Retinal pigment epithelial cell (primary cell): ENCODE data around the gene LIPC.

Source experiments
- DNase-seq: peaks from one replicate; pipeline ENCODE4 v3.0.0-alpha.2; 2010; ENCODE audit warnings: low read depth
- H3K4me3 ChIP-seq: 2 replicates; pipeline ENCODE4 v1.5.1; 2011; ENCODE audit warnings: mild to moderate bottlenecking, low read length, control low read depth, moderate library complexity
- TF ChIP-seq, protein P1 (sequence below): conservative IDR thresholded peaks from 2 replicates; pipeline ENCODE4 v1.5.1; 2011; ENCODE audit warnings: low read depth, low read length, control low read depth, inconsistent platforms

Gene LIPC

DNA sequence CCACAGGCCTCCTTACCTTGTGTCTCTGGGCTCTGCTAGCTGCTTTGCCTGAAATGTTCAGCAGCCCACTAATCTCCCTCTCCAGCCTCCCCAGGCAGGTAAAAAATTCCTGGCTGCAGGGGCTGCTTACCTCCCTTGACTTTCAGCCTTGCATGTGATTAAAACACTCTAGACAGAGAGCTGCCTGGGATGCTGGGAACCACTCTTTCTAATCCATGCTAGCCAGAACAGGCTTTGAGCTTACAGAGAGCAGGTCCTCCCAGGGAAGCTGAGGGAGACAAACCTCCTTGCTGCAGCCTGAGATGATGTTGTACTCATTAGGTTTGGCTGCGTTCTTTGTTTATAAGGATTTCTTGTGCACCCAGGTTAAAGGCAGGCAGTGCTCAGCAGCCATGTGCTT is 33.7 kb upstream of the LIPC start:
- no peak overlapping the region for H3K4me3 ChIP-seq
- DNase-seq = no peak
- TF ChIP-seq, protein P1, sequence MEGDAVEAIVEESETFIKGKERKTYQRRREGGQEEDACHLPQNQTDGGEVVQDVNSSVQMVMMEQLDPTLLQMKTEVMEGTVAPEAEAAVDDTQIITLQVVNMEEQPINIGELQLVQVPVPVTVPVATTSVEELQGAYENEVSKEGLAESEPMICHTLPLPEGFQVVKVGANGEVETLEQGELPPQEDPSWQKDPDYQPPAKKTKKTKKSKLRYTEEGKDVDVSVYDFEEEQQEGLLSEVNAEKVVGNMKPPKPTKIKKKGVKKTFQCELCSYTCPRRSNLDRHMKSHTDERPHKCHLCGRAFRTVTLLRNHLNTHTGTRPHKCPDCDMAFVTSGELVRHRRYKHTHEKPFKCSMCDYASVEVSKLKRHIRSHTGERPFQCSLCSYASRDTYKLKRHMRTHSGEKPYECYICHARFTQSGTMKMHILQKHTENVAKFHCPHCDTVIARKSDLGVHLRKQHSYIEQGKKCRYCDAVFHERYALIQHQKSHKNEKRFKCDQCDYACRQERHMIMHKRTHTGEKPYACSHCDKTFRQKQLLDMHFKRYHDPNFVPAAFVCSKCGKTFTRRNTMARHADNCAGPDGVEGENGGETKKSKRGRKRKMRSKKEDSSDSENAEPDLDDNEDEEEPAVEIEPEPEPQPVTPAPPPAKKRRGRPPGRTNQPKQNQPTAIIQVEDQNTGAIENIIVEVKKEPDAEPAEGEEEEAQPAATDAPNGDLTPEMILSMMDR = no peak

DNA sequence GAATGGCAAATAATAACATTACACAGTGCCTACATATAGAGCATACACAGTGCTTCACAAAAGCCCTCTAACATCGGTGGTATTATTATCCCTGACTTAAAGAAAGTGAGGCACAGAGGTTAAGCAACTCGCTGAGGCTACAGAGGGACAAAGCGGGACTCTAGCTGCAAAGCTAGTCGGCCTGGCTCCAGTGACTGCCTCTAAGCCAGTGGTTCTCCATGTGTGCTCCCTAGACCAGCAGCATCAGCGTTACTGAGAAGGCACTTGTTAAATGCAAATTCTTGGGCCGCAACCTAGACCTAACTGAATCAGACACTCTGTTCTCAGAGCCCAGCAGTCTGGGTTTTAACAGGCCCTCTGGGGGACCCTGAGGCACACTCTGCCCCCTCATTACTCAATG is 33.1 kb upstream of the LIPC start:
- H3K4me3 ChIP-seq = no peak overlapping the region
- DNase-seq = no peak
- TF ChIP-seq, protein P1 = no peak

DNA sequence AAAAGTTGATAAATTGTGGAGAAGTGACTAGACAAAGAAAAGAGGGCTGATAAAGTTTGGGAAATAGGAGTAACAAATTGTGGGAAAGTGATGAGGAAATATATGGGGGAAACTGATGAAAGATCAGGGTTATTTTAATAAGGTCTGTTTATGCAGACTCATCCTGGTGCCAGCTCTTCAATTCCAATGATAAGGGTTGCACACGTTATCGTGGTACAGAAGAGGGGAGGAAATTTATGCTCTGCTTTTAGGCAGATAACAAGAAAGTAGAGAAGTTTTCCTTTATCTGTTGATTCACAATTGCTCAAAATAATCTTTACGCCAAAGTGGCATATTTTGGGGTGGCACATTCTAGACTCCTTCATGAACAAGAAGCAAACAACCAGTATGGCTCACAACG is 32.1 kb upstream of the LIPC start:
- TF ChIP-seq, protein P1 = no peak
- no peak for DNase-seq
- H3K4me3 ChIP-seq = no peak overlapping the region

DNA sequence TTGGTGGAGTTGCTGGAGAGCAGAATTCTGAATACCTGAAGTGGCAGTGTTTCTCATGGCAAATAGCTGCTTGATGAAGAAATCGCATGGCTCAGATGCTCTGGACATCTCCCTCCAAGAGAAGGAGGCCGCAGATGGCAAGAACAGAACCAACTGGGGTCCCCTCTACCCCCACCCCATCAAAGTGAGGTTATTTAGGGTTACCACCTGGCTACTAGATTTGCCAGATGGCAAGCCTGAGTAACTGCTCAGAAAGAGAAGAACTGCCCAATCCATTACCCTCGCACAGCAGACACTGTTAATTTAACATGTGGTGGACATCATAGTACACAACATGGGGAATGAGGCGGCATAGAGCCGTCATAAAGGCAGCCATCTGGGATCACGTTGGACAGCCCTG is 30.5 kb upstream of the LIPC start:
- DNase-seq = no peak
- TF ChIP-seq, protein P1 = no peak
- no peak overlapping the region for H3K4me3 ChIP-seq

DNA sequence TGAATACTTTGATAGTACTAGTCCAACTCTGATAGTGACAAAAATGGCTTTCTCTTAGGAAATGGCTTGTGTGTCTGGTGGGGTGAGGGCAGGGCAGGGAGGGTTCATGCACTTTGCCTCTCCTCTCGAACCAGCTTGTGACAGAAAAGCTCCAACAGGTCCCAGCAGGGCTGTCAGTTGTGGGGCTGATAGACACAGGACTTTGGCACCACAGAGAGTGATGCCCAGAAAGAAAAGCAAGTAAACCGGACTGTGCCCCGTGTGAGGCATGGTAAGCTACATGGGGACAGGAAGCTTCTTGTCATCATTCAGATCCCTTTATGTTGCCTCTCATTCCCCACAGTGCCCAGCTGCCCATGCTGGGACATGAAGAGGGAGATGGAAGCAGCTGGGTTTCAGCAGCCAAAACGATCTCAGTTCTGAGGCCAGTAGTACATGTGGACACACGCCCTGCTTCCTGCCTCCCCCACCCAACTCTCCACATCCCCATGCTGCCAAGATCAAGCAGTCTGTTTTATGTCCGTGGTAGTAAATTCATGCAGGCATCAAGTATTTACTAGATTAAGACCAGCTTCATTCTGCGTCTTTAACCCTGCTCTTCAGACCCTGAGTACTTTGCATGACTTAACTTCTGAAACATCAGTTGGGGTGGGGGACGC is 29.7 kb upstream of the LIPC start:
- H3K4me3 ChIP-seq = no peak overlapping the region
- TF ChIP-seq, protein P1 = no peak
- DNase-seq = no peak

DNA sequence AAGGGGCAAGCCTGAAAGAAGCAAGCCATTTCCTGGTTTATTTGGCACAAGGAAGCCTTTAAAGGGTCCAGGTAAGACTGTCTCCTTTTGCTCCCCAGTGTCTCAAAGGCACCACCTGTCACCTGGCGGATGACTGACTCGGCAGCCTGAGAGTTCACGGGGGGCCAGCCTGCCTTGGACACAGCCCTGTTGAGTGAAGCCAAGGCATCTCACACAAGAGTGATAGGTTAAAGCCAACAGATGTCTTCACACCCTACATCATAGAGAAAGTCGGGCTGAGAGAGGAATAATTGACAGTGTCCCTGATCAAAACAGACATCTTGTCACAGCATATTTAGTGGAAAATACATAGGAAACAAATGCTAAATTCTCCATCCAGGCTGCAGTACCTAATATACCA is 28.2 kb upstream of the LIPC start:
- no peak overlapping the region for H3K4me3 ChIP-seq
- TF ChIP-seq, protein P1 = no peak
- no peak for DNase-seq

DNA sequence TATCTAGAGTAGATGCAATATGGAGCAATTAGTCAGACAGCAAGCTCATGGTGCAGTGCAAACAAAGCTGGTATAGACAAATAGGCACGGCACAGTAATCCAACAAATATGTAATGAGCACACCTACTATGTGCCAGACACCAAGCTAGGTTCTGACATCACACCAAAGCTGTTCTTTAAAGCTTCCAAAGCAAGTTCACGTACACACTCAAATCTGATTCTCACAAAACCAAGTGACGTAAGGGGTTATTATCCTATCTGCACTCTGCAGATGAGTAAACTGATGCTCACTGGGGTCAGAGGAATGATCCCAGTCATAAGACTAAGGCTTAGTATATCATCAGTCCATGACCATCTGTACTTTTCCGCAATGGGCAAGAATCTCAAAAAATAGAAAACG is 27.8 kb upstream of the LIPC start:
- H3K4me3 ChIP-seq = no peak overlapping the region
- no peak for DNase-seq
- TF ChIP-seq, protein P1 = no peak
